ENCODE data around the gene GABRR2.
A peak's percentile ranks its signal among the peaks of the same experiment; 100 is the strongest.

The GABRR2 gene

GRCh38 chr6:89290401-89291155, 24.5 kb downstream of the GABRR2 start:
- no peak for DNase-seq

- DNase-seq, result no peak
These were observed 25.4 kb downstream of the GABRR2 start for GRCh38 chr6:89289710-89290109.

DNA sequence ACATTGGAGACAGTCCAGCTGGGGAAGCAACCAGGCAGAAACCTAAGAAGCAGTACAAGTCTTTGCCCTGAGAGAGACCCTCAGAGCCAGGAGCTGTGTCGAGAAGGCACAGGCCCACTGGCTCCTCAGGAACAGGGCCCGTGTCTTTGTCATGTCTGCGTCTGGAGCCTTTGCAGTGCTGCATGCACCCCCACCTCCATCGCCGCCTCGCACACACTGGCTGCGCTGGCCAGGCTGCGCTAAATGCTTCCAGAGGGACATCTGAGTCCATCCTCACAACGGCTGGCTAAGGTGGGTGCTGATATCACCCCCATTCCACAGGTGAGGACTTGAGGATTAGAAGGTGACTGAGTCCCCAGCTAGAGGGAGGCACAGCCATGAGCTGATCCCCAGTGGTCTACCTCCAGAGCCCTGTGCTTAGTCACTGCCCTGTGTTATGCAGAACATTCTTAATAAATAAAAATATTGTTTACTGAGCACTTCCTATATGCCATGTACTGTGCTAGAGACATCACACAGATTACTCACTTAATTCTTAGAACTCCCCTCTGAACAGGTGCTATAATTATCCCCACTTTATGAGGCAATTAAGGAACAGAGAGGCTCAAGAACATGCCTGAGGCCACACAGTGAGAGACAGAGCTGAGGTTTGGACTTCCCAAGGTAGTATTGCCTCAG, 27.6 kb downstream of the GABRR2 start:
- no peak for DNase-seq

- no peak for DNase-seq
These were observed 28.6 kb downstream of the GABRR2 start for GRCh38 chr6:89286516-89286915.

DNA sequence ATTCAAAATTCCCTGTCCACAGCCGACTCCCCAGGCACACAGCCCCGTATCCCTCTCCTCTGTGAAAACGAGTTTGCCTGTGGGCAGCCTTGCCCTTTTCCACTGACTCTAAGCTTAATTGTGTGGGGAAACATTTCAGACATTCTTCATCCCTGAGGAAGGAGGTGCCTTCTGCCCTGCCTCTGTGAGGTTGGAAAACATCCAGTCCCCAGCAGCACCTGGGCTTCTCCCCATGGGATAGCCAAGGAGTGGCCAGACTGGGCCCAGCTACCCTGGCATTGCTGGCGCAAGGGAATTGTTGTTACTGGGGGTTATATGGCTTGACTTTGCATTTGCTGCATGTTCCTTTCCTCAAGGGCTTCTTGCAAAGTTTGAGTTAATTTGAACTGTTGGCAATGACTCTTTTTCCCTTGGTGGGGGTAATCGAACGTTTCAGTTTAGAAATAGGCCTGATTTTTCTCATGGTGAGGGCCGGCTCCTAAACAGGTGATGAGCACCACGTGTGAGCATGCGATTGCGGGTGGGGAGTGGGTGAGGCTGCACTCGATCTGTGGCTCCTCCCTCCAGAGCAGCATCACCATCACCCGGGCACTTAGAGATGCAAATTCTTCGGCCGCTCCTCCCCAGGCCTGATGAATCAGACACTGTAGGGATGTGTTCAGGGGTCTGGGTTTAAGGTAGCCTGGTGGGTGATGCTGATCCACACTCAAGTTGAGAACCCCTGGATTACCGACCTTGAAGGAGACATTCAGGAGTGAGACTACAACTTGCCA, 29.9 kb downstream of the GABRR2 start:
- DNase-seq, result no peak

- DNase-seq, result no peak
These were observed 31.0 kb downstream of the GABRR2 start for GRCh38 chr6:89284081-89284480.

- DNase-seq, result no peak
These were observed 32.4 kb downstream of the GABRR2 start for GRCh38 chr6:89282749-89283148.

- DNase-seq, result peak; percentile 13
These were observed 33.3 kb downstream of the GABRR2 start for GRCh38 chr6:89281779-89282246.

DNA sequence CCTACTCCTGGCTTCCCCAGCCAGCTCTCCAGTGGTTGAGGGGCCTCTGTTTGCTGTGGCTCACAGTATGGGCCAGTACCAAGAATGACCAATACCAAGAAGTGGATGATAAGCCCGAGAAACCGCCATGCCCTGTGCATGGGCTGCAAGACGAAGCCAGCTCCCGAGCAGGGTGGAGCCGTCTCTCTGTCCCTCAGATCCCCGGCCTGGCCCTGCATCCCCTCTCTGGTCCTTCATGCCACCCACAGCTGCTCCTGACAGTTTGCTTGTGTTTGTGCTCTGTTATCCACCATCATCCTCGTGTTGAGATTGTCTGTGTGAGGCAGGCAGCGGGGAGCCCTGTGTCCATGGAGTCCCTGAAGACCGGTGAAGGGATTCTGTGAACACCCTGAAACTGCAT, 36.1 kb downstream of the GABRR2 start:
- no peak for DNase-seq

- no peak for DNase-seq
These were observed 39.2 kb downstream of the GABRR2 start for GRCh38 chr6:89275900-89276299.

DNA sequence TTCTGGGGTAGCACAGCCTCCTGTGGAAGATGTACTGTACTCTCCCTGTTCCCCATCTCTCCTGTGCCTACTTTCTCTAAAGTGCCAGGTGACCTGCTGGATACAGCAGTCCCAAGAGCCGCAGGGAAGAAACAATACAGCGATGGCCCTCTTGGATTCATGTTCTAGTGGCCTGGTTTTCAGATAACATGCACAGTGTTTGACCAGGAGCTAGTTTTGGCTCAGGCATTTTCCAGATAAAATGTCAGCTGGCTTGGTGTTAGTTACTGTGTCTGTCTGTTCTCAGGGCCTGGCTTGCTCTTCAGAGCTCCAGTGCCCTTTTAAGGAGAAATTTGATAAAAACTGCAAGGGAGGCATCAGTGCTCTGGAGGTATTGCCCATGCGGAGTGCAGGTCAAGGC, 41.3 kb downstream of the GABRR2 start:
- no peak for DNase-seq

- DNase-seq, result no peak
These were observed 42.5 kb downstream of the GABRR2 start for GRCh38 chr6:89272596-89272995.

DNA sequence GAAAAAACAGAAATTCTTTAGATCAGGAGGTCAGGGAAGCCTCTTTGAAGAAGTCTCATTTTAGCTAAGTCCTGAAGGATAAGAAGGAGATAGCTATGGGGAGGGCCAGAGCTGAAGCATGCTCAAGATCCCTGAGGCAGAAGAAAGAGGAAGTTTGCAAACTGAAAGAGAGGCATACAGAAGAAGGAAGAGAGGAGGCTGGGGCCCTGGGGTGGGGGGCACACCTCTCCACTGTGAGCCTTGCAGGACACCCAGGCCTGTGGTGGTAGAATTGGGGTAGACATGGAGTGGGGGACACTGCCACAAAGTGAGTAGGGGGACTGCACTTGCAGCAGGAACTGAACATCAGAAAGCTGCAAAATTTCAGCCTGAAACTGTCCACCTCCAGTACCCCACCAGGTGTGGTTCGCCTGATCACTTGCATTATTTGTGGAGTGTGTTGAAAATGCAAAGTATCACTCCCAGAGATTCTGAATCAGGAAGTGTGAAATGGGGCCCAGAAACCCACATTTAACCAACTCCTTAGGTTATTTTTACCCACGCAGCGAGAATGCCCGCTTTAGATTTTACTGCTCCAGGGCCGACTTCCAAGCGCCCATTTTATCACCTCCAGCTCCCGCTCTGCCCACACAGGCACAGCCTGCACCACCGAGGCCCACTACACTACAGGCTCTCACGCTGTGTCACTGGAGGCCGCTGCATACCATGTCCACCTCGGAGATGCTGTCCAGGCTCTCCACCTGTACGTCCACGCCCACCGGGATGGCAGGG, 44.0 kb downstream of the GABRR2 start:
- no peak for DNase-seq

DNA sequence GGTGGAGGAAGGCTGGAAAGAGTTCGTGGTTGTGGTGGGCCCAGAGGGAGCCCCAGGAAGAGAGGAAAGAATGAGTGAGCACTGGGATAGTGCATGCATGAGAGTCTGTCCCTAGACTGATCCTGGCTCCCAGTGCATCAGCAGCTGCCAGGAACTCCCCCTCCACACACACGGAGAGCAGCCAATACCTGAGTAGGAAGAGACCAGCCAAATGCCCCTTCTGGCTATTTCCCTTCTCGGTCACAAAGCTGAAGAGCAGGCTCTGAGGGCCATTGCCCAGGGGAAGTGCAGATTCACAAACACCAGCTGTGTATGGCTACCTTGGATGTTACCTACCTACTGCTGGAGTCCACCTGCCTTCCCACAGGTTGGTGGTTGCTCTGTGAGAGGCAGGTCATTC, 45.1 kb downstream of the GABRR2 start:
- DNase-seq, result no peak

DNA sequence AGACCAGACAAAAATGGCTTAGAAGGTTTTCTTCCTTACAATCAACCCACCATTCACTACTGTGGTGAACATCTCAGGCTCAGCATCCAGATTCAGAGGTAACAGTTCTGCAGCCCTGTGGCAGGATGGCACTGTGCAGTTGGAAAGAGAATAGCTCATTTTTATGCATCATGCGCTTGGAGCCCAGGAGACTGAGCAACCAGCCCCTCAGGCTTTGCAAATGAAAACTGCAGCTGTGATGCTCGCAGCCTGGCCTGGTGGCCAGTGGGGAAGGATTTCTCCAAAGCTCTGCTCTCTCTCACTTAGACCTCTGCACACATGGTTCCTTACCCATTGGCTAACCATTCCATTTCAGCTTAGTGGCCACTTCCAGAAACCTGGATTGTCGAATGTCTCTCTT, 45.8 kb downstream of the GABRR2 start:
- no peak for DNase-seq

DNA sequence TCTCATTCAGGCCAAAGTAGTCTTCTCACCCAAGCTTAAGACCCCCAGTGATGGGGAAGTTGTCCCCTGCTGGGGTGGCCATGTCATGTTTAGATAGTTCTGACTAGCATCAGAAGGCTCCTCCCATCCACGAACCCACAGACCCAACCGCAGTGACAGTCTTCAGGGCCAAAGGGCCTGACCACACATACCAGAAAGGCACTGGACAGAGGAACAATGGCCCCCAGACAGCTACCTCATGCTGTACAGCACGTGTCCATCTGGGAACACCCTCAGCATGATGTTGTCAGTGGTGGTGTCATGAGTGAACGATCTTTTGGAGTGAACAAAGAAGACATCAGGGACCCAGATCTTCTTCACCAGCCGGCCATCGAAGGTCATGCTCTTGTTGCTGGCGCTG, 46.3 kb downstream of the GABRR2 start:
- no peak for DNase-seq

GRCh38 chr6:89267918-89268317, 47.2 kb downstream of the GABRR2 start:
- no peak for DNase-seq

- no peak for DNase-seq
These were observed 50.8 kb downstream of the GABRR2 start for GRCh38 chr6:89264296-89264695.

- no peak for DNase-seq
These were observed 54.3 kb downstream of the GABRR2 start for GRCh38 chr6:89260832-89261231.

DNA sequence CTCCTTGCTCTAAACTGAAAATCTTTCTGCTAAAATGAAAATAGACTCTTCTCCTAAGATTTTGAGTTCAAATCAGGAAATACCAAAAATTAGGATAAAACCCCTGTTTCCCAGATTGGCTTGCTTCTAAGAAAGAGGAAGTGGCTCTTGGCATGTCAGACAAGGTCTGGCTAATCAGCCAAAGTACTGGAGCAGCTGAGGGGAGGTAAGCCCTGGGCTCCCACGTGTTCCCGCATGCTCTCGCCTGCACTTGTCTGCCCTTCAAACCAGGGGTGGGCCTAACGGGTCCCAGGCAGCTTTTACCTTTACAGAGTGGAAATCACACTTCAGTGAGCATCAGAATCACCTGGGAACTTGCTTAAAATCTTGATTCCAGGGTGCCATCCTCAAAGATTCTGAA, 54.8 kb downstream of the GABRR2 start:
- DNase-seq, result no peak

GRCh38 chr6:89258912-89259311, 56.2 kb downstream of the GABRR2 start:
- no peak for DNase-seq

DNA sequence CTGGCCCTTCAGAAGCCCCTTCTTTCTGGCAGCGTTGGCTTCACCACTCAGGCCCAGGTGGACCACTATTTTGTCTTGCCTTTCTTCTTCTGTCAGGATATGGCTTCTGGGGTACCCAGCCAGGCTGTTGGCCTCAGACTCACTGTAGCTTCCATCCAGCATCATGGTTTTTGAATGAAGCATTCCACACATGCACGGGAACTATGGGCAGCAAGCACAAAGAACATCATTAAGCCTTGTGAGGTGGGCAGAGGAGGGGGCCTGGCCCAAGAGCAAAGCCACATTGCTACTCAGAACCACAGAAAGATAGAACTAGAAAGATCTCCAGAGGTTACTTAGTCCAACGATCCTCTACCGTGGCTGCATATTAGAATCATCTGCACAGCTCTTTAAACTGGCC, 57.3 kb downstream of the GABRR2 start:
- no peak for DNase-seq

GRCh38 chr6:89257346-89257745, 57.8 kb downstream of the GABRR2 start:
- DNase-seq, result no peak
